GM12878 (cell line): Measurements from ENCODE around the gene CCR8. TPM values are rescaled to one million over a fixed set of nuclear protein-coding genes. Genes with fewer than 3 reads are reported as not detected.

Experiments
- ATAC-seq: fragments of 200-7000 bp; cut with Tn5 transposase; 3 replicates; pipeline ENCODE4 v1.9.1; 2020; ENCODE audit warnings: mild to moderate bottlenecking, moderate library complexity
- BruUV-seq: library from RNA; stranded (reverse); fragments of 400-500 nt; replicated peaks from 2 replicates; lab custom pipeline; 2021; lab: Mats Ljungman, UMichigan
- CTCF ChIA-PET: fragments of 300-600 bp; sonication (Branson Sonifier 250); formaldehyde crosslinking; extraction: SDS; loops from one replicate; lab custom pipeline; 2021; ENCODE audit warnings: inconsistent platforms; lab: Yijun Ruan, JAX
- POLR2A ChIA-PET: fragments of 350-600 bp; formaldehyde crosslinking; extraction: SDS; loops from one replicate; lab custom pipeline; 2021; ENCODE audit warnings: inconsistent platforms; lab: Charles Lee
- RAD21 ChIA-PET: fragments of 300-600 bp; sonication (Branson Sonifier 250); formaldehyde crosslinking; loops from one replicate; lab custom pipeline; 2023; ENCODE audit warnings: antibody characterized with exemption; ENCODE audit not compliant: unreplicated experiment; lab: Charles Lee
- SMC1A ChIA-PET: fragments of 300-600 bp; sonication (Branson Sonifier 250); formaldehyde crosslinking; loops from one replicate; lab custom pipeline; 2023; ENCODE audit not compliant: unreplicated experiment, uncharacterized antibody; lab: Charles Lee
- DNase-seq: peaks from one replicate; pipeline ENCODE4 v3.0.0-alpha.2; 2011; ENCODE audit warnings: low read depth, low spot score
- FAIRE-seq: peaks from 3 replicates; lab custom pipeline; 2011; peaks lifted over from hg19 to GRCh38; lab: Jason Lieb, UNC
- H2AFZ ChIP-seq: 2 replicates; pipeline ENCODE4 v1.6.0; 2011; ENCODE audit warnings: low read depth, low read length, control low read depth; ENCODE audit not compliant: control insufficient read depth
- H3K27ac ChIP-seq: 2 replicates; pipeline ENCODE4 v1.5.1; 2011; ENCODE audit warnings: control low read depth; ENCODE audit not compliant: control insufficient read depth, insufficient read depth
- H3K27me3 ChIP-seq, 2 experiments: replicated peaks in 1 of 2; 2 replicates each; pipeline versions ENCODE4 v1.6.0 to v1.6.1; 2011; ENCODE audit warnings: low read length in 1 of 2; ENCODE audit not compliant: control insufficient read depth in 2 of 2, insufficient read depth in 2 of 2
- H3K36me3 ChIP-seq, 2 experiments: 2 replicates each; pipeline ENCODE4 v1.5.1; 2011; ENCODE audit warnings: low read length in 1 of 2; ENCODE audit not compliant: control insufficient read depth in 2 of 2, insufficient read depth in 2 of 2
- H3K4me1 ChIP-seq: 2 replicates; pipeline ENCODE4 v1.6.1; 2011; ENCODE audit warnings: mild to moderate bottlenecking, low read length, moderate library complexity, mixed read lengths; ENCODE audit not compliant: control insufficient read depth, insufficient read depth
- H3K4me2 ChIP-seq: 2 replicates; pipeline ENCODE4 v1.6.0; 2011; ENCODE audit warnings: control low read depth; ENCODE audit not compliant: control insufficient read depth, insufficient read depth
- H3K4me3 ChIP-seq: fragments of 200-600 bp; sonication (generic); 2 replicates; pipeline ENCODE4 v1.5.1; 2016
- H3K79me2 ChIP-seq: 2 replicates; pipeline ENCODE4 v1.6.0; 2011; ENCODE audit warnings: low read length; ENCODE audit not compliant: control insufficient read depth, insufficient read depth
- H3K9ac ChIP-seq: 2 replicates; pipeline ENCODE4 v1.8.0; 2011; ENCODE audit warnings: low read length, control low read depth, mixed read lengths; ENCODE audit not compliant: control insufficient read depth, insufficient read depth
- H3K9me3 ChIP-seq: replicated peaks from 3 replicates; pipeline ENCODE4 v1.5.1; 2011; ENCODE audit warnings: mild to moderate bottlenecking, low read length; ENCODE audit not compliant: control insufficient read depth, insufficient read depth
- H4K20me1 ChIP-seq: 2 replicates; pipeline ENCODE4 v1.6.0; 2011; ENCODE audit not compliant: control insufficient read depth, insufficient read depth
- ELK1 ChIP-seq: IDR thresholded peaks from 2 replicates; pipeline ENCODE4 v1.6.1; 2012; ENCODE audit warnings: low read depth, low read length, improper control_type of control experiment
- IKZF1 ChIP-seq: fragments of 450-650 bp; conservative IDR thresholded peaks from 2 replicates; pipeline ENCODE4 v1.6.1; 2017; ENCODE audit warnings: antibody characterized with exemption, mild to moderate bottlenecking
- JUNB ChIP-seq: IDR thresholded peaks from 2 replicates; pipeline ENCODE4 v1.6.1; 2016; ENCODE audit warnings: antibody characterized with exemption, mild to moderate bottlenecking
- NFYB ChIP-seq: IDR thresholded peaks from 2 replicates; pipeline ENCODE4 v1.6.1; 2011; ENCODE audit warnings: low read depth, mild to moderate bottlenecking, low read length, improper control_type of control experiment, moderate library complexity; ENCODE audit not compliant: insufficient read depth
- RBBP5 ChIP-seq: fragments of 200-600 bp; sonication (generic); conservative IDR thresholded peaks from 2 replicates; pipeline ENCODE4 v1.6.1; 2016
- SMAD1 ChIP-seq: fragments of 450-650 bp; IDR thresholded peaks from 2 replicates; pipeline ENCODE4 v1.6.1; 2018; ENCODE audit warnings: mild to moderate bottlenecking, low read depth; ENCODE audit not compliant: partially characterized antibody
- STAT3 ChIP-seq: IDR thresholded peaks from 2 replicates; pipeline ENCODE4 v1.6.1; 2011; ENCODE audit warnings: low read depth, low read length, improper control_type of control experiment
- TAF1 ChIP-seq: IDR thresholded peaks from 2 replicates; pipeline ENCODE4 v1.6.1; 2011; ENCODE audit warnings: mild to moderate bottlenecking, low read depth, low read length, borderline replicate concordance
- TCF7 ChIP-seq: IDR thresholded peaks from 2 replicates; pipeline ENCODE4 v1.6.1; 2014; ENCODE audit warnings: antibody characterized with exemption, borderline replicate concordance
- ZBTB4 ChIP-seq: fragments of 450-650 bp; formaldehyde crosslinking; IDR thresholded peaks from 2 replicates; pipeline ENCODE4 v1.4.0; 2022; ENCODE audit warnings: mild to moderate bottlenecking, moderate library complexity
- ZZZ3 ChIP-seq: IDR thresholded peaks from 2 replicates; pipeline ENCODE4 v1.6.1; 2011; ENCODE audit warnings: low read depth; ENCODE audit not compliant: control insufficient read depth, insufficient read length
- WGBS: methylation state at CpG from one replicate; pipeline ENCODE4 v1.1.6; 2016; ENCODE audit warnings: low lambda C conversion rate; ENCODE audit not compliant: insufficient replicate concordance, insufficient coverage; ENCODE audit errors: missing lambda C conversion rate; 5-methylcytosine and 5-hydroxymethylcytosine counted together
- in situ Hi-C: fragments of 300-500 bp; cut with MboI; formaldehyde crosslinking; loops from 9 replicates; pipeline ENCODE4 v1.14.3; 2018; ENCODE audit warnings: mixed read lengths
- intact Hi-C: fragments of 100-400 bp; cut with micrococcal nuclease; formaldehyde crosslinking; loops from one replicate; pipeline ENCODE4 v1.14.2; 2022; ENCODE audit not compliant: unreplicated experiment
- polyA plus RNA-seq, 11 experiments: library from polyadenylated mRNA; depleted of rRNA in 4 of 11; unstranded in 6 of 11; stranded (reverse) in 5 of 11; fragments of >200 nt; fragmentation: Nextera tagmentation in 4 of 11; fragmentation: Illumina TruSeq in 1 of 11; extraction: Ambion mirVana in 4 of 11; extraction: Trizol in 1 of 11; gene quantifications; 1 replicate in 1 of 11; 2 replicates in 10 of 11; pipeline versions ENCODE4 v1.2.1 to v1.2.3, GENCODE V29; 2011 to 2016; ENCODE audit warnings: inconsistent platforms in 2 of 11, missing spikeins in 2 of 11, low read depth in 1 of 11
- total RNA-seq, 4 experiments: library from RNA; depleted of rRNA in 3 of 4; stranded (reverse); fragments of >200 nt in 3 of 4; fragmentation: Illumina TruSeq in 1 of 4; extraction: Trizol in 1 of 4; gene quantifications; 2 replicates each; pipeline versions ENCODE4 v1.2.1 to v1.2.3, GENCODE V29; 2013 to 2021

CCR8 gene
- total and polyA plus RNA-seq, 10 of the 15 experiments (the other 5 are each of a cell fraction or from before 2014, with no cell fraction given): 5.2 to 28.8 (median 15.6) TPM

- no peak overlapping the region for H3K4me3 ChIP-seq
- DNase-seq (no peak), FAIRE-seq (no peak), ATAC-seq (peak; percentile 77)
- no peaks in the 10 kb centered on the region for H3K79me2 ChIP-seq
- no TSS peak for BruUV-seq
- no peak overlapping the region for H3K9ac ChIP-seq
- H4K20me1 ChIP-seq: no peaks in the 10 kb centered on the region
- intact Hi-C loops: no loop called here
- in situ Hi-C loops: no loop called here
- H3K27me3 ChIP-seq: no peaks in the 10 kb centered on the region
- no peak overlapping the region for H3K4me2 ChIP-seq
- 0 out of 2 replicates have a peak, but pooled peaks cover 3% of the 10 kb centered on the region for H3K4me1 ChIP-seq
- WGBS: 38% methylated on average over 2 of the region's 2 CpGs
- H3K27ac ChIP-seq: no peak overlapping the region
- POLR2A ChIA-PET: interaction anchor here (1.2 kb wide), 1 partner anchor 22 kb away, joined by 4 read pairs; no protein-coding TSS in a partner anchor
- no peak overlapping the region for H2AFZ ChIP-seq
- CTCF ChIA-PET: interaction anchor here (0.8 to 3.2 kb wide), 6 partner anchors 15 to 30 kb away, joined by 3 to 14 read pairs (median 4); no protein-coding TSS in a partner anchor
- TF ChIP-seq IKZF1 (peak; percentile 34; the same call in 1 of the 2 replicates), TCF7 (no peak)
- no peaks in the 10 kb centered on the region; a peak in 1 of 4 replicates for H3K36me3 ChIP-seq
- RAD21 ChIA-PET: interaction anchor here (0.7 to 1.8 kb wide), 2 partner anchors 22 to 29 kb away, joined by 4 to 9 read pairs; no protein-coding TSS in a partner anchor
- SMC1A ChIA-PET: interaction anchor here (1.7 kb wide), 1 partner anchor 25 kb away, joined by 5 read pairs; no protein-coding TSS in a partner anchor
- H3K9me3 ChIP-seq: no peaks in the 10 kb centered on the region; the same call in 2 of the 3 replicates
Observed at GRCh38 chr3:39317571-39318169, 11.8 kb upstream of the CCR8 start.

GRCh38 chr3:39318301-39318700 is 11.2 kb upstream of the CCR8 start:
- no peak for DNase-seq
- Histone ChIP-seq H3K9me3 (no peaks in the 10 kb centered on the region; the same call in 2 of the 3 replicates), H4K20me1 (no peaks in the 10 kb centered on the region), H3K79me2 (no peaks in the 10 kb centered on the region), H3K36me3 (no peaks in the 10 kb centered on the region; a peak in 1 of 4 replicates), H3K4me3 (no peak overlapping the region), H3K4me2 (no peak overlapping the region), H2AFZ (no peak overlapping the region), H3K27me3 (no peaks in the 10 kb centered on the region), H3K9ac (no peak overlapping the region), H3K27ac (no peak overlapping the region), H3K4me1 (0 out of 2 replicates have a peak, but pooled peaks cover 3% of the 10 kb centered on the region)
- ChIA-PET SMC1A (interaction anchor here (1.2 to 1.7 kb wide), 2 partner anchors 26 to 30 kb away, joined by 5 to 7 read pairs; no protein-coding TSS in a partner anchor), CTCF (interaction anchor here (0.8 to 3.2 kb wide), 6 partner anchors 16 to 30 kb away, joined by 3 to 14 read pairs (median 4); no protein-coding TSS in a partner anchor), RAD21 (interaction anchor here (0.7 to 1.8 kb wide), 2 partner anchors 22 to 30 kb away, joined by 4 to 9 read pairs; no protein-coding TSS in a partner anchor), POLR2A (interaction anchor here (1.2 kb wide), 1 partner anchor 23 kb away, joined by 4 read pairs; no protein-coding TSS in a partner anchor)
- 91% methylated on average over 1 of the region's 1 CpG for WGBS
- no peak for FAIRE-seq
- in situ Hi-C loops: no loop called here
- BruUV-seq: no TSS peak
- ATAC-seq: no peak
- intact Hi-C loops: no loop called here
- TF ChIP-seq TAF1 (no peak), ZZZ3 (no peak), STAT3 (no peak), SMAD1 (no peak), RBBP5 (no peak), ZBTB4 (CRISPR knock-in tag) (no peak), JUNB (no peak), NFYB (no peak), ELK1 (no peak)
